Activated T-cell treated with anti-CD3 and anti-CD28 coated beads, Interleukin-2, amount 50 U/mL, for 72 hours (primary cell): Measurements from ENCODE around the gene ADRA2A. TPM values are rescaled to one million over a fixed set of nuclear protein-coding genes. Genes with fewer than 3 reads are reported as not detected.

Experiments
- ATAC-seq, 2 donors: fragments of 150-1000 bp; cut with Tn5 transposase; replicated peaks in 1 of 2; 2 replicates each; pipeline ENCODE4 v1.10.0; 2021; ENCODE audit warnings: moderate library complexity in 2 of 2, mild to moderate bottlenecking in 1 of 2
- DNase-seq, 2 donors: peaks; one replicate each; pipeline ENCODE4 v3.0.0; 2021 to 2022; ENCODE audit warnings: mixed read lengths in 1 of 2
- H3K27ac Mint-ChIP-seq: one replicate; pipeline ENCODE4 v1.8.0; 2022; ENCODE audit warnings: mild to moderate bottlenecking, moderate library complexity, mixed read lengths
- H3K27me3 Mint-ChIP-seq: one replicate; pipeline ENCODE4 v1.8.0; 2022; ENCODE audit warnings: low read depth, mixed read lengths
- H3K36me3 Mint-ChIP-seq, 2 donors: one replicate each; pipeline ENCODE4 v1.8.0; 2022; ENCODE audit warnings: mixed read lengths in 2 of 2, mild to moderate bottlenecking in 1 of 2; ENCODE audit not compliant: insufficient read depth in 2 of 2
- H3K4me1 Mint-ChIP-seq: one replicate; pipeline ENCODE4 v1.8.0; 2022; ENCODE audit warnings: low read depth, mixed read lengths
- H3K4me3 Mint-ChIP-seq, 2 donors: one replicate each; pipeline ENCODE4 v1.8.0; 2022; ENCODE audit warnings: mild to moderate bottlenecking in 2 of 2, mixed read lengths in 2 of 2, moderate library complexity in 2 of 2
- H3K9me3 Mint-ChIP-seq, 2 donors: one replicate each; pipeline ENCODE4 v1.8.0; 2022; ENCODE audit warnings: mixed read lengths in 2 of 2
- total RNA-seq, 2 donors: library from RNA; stranded (reverse); gene quantifications; one replicate each; pipeline ENCODE4 v1.2.3, GENCODE V29; 2022

Gene ADRA2A
- total RNA-seq, 2 donors from 2014 or later: 0.07 TPM; not detected in 1

GRCh38 chr10:111107846-111108245, 31.0 kb downstream of the ADRA2A start:
- Mint-ChIP-seq H3K4me1 (no peaks in the 10 kb centered on the region), H3K4me3 (no peak overlapping the region), H3K36me3 (no peaks in the 10 kb centered on the region), H3K27me3 (peaks cover 6% of the 10 kb centered on the region), H3K27ac (no peak overlapping the region), H3K9me3 (no peaks in the 10 kb centered on the region)
- DNase-seq (no peak), ATAC-seq (no peak)

GRCh38 chr10:111108441-111108840, 31.6 kb downstream of the ADRA2A start:
- ATAC-seq: no peak
- Mint-ChIP-seq H3K36me3 (no peaks in the 10 kb centered on the region), H3K4me3 (no peak overlapping the region), H3K9me3 (no peaks in the 10 kb centered on the region), H3K27ac (no peak overlapping the region), H3K27me3 (peaks cover 6% of the 10 kb centered on the region), H3K4me1 (no peaks in the 10 kb centered on the region)
- no peak for DNase-seq

GRCh38 chr10:111109501-111110242, 32.8 kb downstream of the ADRA2A start:
- H3K27ac Mint-ChIP-seq: no peak overlapping the region
- no peak overlapping the region for H3K4me3 Mint-ChIP-seq
- peaks cover 6% of the 10 kb centered on the region for H3K27me3 Mint-ChIP-seq
- H3K36me3 Mint-ChIP-seq: no peaks in the 10 kb centered on the region
- H3K4me1 Mint-ChIP-seq: peaks cover 8% of the 10 kb centered on the region
- DNase-seq: no peak
- no peaks in the 10 kb centered on the region for H3K9me3 Mint-ChIP-seq
- ATAC-seq: no peak

GRCh38 chr10:111110771-111111170, 33.9 kb downstream of the ADRA2A start:
- H3K27ac Mint-ChIP-seq: no peak overlapping the region
- H3K4me1 Mint-ChIP-seq: peaks cover 11% of the 10 kb centered on the region
- no peaks in the 10 kb centered on the region for H3K9me3 Mint-ChIP-seq
- no peak overlapping the region for H3K4me3 Mint-ChIP-seq
- ATAC-seq: no peak
- no peak for DNase-seq
- no peaks in the 10 kb centered on the region for H3K36me3 Mint-ChIP-seq
- peaks cover 1% of the 10 kb centered on the region for H3K27me3 Mint-ChIP-seq

- Mint-ChIP-seq H3K4me1 (peaks cover 11% of the 10 kb centered on the region), H3K27ac (no peak overlapping the region), H3K36me3 (no peaks in the 10 kb centered on the region), H3K4me3 (no peak overlapping the region), H3K9me3 (no peaks in the 10 kb centered on the region), H3K27me3 (no peaks in the 10 kb centered on the region)
- DNase-seq (no peak), ATAC-seq (no peak)
These were observed 35.5 kb downstream of the ADRA2A start for GRCh38 chr10:111112333-111112732.

GRCh38 chr10:111113238-111113960, 36.6 kb downstream of the ADRA2A start:
- Mint-ChIP-seq H3K27ac (no peak overlapping the region), H3K9me3 (no peaks in the 10 kb centered on the region), H3K36me3 (no peaks in the 10 kb centered on the region), H3K4me3 (no peak overlapping the region), H3K4me1 (peaks cover 11% of the 10 kb centered on the region), H3K27me3 (no peaks in the 10 kb centered on the region)
- ATAC-seq (no peak), DNase-seq (no peak)

- Mint-ChIP-seq H3K9me3 (no peaks in the 10 kb centered on the region), H3K4me1 (peaks cover 11% of the 10 kb centered on the region), H3K27me3 (no peaks in the 10 kb centered on the region), H3K27ac (no peak overlapping the region), H3K4me3 (no peak overlapping the region), H3K36me3 (no peaks in the 10 kb centered on the region)
- no peak for ATAC-seq
- DNase-seq: no peak
These were observed 37.3 kb downstream of the ADRA2A start for GRCh38 chr10:111113961-111114757.

GRCh38 chr10:111114758-111115500, 38.1 kb downstream of the ADRA2A start:
- H3K9me3 Mint-ChIP-seq: no peaks in the 10 kb centered on the region
- no peak overlapping the region for H3K27ac Mint-ChIP-seq
- no peaks in the 10 kb centered on the region for H3K36me3 Mint-ChIP-seq
- H3K4me3 Mint-ChIP-seq: no peak overlapping the region
- no peak for ATAC-seq
- no peaks in the 10 kb centered on the region for H3K27me3 Mint-ChIP-seq
- no peak for DNase-seq
- peaks cover 11% of the 10 kb centered on the region for H3K4me1 Mint-ChIP-seq

GRCh38 chr10:111116211-111116610, 39.4 kb downstream of the ADRA2A start:
- no peaks in the 10 kb centered on the region for H3K36me3 Mint-ChIP-seq
- peaks cover 11% of the 10 kb centered on the region for H3K4me1 Mint-ChIP-seq
- H3K4me3 Mint-ChIP-seq: no peak overlapping the region
- no peak overlapping the region for H3K27ac Mint-ChIP-seq
- ATAC-seq: no peak
- DNase-seq: no peak
- no peaks in the 10 kb centered on the region for H3K27me3 Mint-ChIP-seq
- H3K9me3 Mint-ChIP-seq: no peaks in the 10 kb centered on the region

- H3K36me3 Mint-ChIP-seq: no peaks in the 10 kb centered on the region
- no peak overlapping the region for H3K4me3 Mint-ChIP-seq
- no peaks in the 10 kb centered on the region for H3K9me3 Mint-ChIP-seq
- DNase-seq (no peak), ATAC-seq (no peak)
- H3K27ac Mint-ChIP-seq: no peak overlapping the region
- peaks cover 11% of the 10 kb centered on the region for H3K4me1 Mint-ChIP-seq
- no peaks in the 10 kb centered on the region for H3K27me3 Mint-ChIP-seq
These were observed 40.1 kb downstream of the ADRA2A start for GRCh38 chr10:111116762-111117445.

- no peak overlapping the region for H3K4me3 Mint-ChIP-seq
- DNase-seq (no peak), ATAC-seq (no peak)
- H3K36me3 Mint-ChIP-seq: no peaks in the 10 kb centered on the region
- no peaks in the 10 kb centered on the region for H3K27me3 Mint-ChIP-seq
- H3K9me3 Mint-ChIP-seq: no peaks in the 10 kb centered on the region
- H3K27ac Mint-ChIP-seq: no peak overlapping the region
- H3K4me1 Mint-ChIP-seq: peaks cover 11% of the 10 kb centered on the region
These were observed 40.9 kb downstream of the ADRA2A start for GRCh38 chr10:111117528-111118277.

- no peaks in the 10 kb centered on the region for H3K27me3 Mint-ChIP-seq
- H3K9me3 Mint-ChIP-seq: no peaks in the 10 kb centered on the region
- no peak for ATAC-seq
- no peak overlapping the region for H3K27ac Mint-ChIP-seq
- H3K4me1 Mint-ChIP-seq: peaks cover 11% of the 10 kb centered on the region
- H3K36me3 Mint-ChIP-seq: no peaks in the 10 kb centered on the region
- no peak for DNase-seq
- no peak overlapping the region for H3K4me3 Mint-ChIP-seq
These were observed 41.9 kb downstream of the ADRA2A start for GRCh38 chr10:111118758-111119157.
